Ascending aorta (tissue), 2 donors: ENCODE measurements around the gene ARHGAP26. TPM values are rescaled to one million over a fixed set of nuclear protein-coding genes. Genes with fewer than 3 reads are reported as not detected.

ENCODE experiments used
- DNase-seq, 2 donors: peaks; one replicate each; pipeline ENCODE4 v3.0.0-alpha.2; 2019; ENCODE audit warnings: low spot score in 2 of 2
- H3K27ac ChIP-seq, 2 donors: fragments of 200-600 bp; sonication (generic); one replicate each; pipeline ENCODE4 v1.5.1; 2016 to 2017; ENCODE audit warnings: mild to moderate bottlenecking in 1 of 2
- H3K27me3 ChIP-seq: fragments of 200-600 bp; sonication (generic); one replicate; pipeline ENCODE4 v1.5.1; 2017
- H3K36me3 ChIP-seq, 2 donors: fragments of 200-600 bp; sonication (generic); one replicate each; pipeline ENCODE4 v1.5.1; 2016
- H3K4me1 ChIP-seq, 2 donors: fragments of 200-600 bp; sonication (generic); one replicate each; pipeline ENCODE4 v1.5.1; 2016 to 2017; ENCODE audit warnings: mild to moderate bottlenecking in 1 of 2
- H3K4me3 ChIP-seq, 2 donors: fragments of 200-600 bp; sonication (generic); one replicate each; pipeline ENCODE4 v1.5.1; 2016 to 2017; ENCODE audit warnings: mild to moderate bottlenecking in 1 of 2
- H3K9me3 ChIP-seq, 2 donors: fragments of 200-600 bp; sonication (generic); one replicate each; pipeline ENCODE4 v1.5.1; 2016
- CTCF ChIP-seq, 3 experiments: fragments of 200-600 bp in 2 of 3; fragments of 450-650 bp in 1 of 3; sonication (generic) in 2 of 3; IDR thresholded peaks; one replicate each; pipeline ENCODE4 v1.5.1; 2016 to 2019; ENCODE audit warnings: antibody characterized with exemption in 3 of 3, mild to moderate bottlenecking in 1 of 3, moderate library complexity in 1 of 3
- intact Hi-C: fragments of 100-400 bp; cut with DNase I; formaldehyde crosslinking; loops from one replicate; pipeline ENCODE4 v1.15.1; 2023
- total RNA-seq: library from RNA; depleted of rRNA; stranded (reverse); fragments of >200 nt; gene quantifications from one replicate; pipeline ENCODE4 v1.1.0, GENCODE V29; 2016

Gene ARHGAP26
- total RNA-seq, 1 donor from 2014 or later = 34.9 TPM

DNA sequence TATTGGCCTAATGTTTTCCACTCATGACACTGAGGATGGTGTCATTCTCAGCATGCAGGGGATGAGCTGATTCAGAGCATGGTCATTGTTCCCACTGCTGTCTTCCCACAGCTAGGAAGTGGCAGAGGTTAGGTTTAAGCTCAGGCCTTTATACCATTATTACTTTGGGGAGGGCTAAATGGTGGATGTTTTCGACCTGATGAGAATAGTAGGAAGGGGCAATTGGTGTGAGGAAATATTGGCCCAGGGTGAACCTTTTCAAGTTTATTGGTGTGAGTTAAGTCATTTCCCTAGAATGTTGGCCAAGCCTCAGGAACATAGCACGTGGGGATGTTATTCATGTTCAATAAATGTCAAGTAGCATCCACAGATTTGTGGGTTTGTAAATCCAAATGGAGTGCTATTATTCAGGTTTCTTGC is 59.6 kb downstream of the ARHGAP26 start:
- no peaks in the 10 kb centered on the region for H3K36me3 ChIP-seq
- no peak for TF ChIP-seq CTCF (IDR thresholded peaks at IDR 0.05)
- peaks cover 21 to 40% of the 10 kb centered on the region in 2 donors for H3K4me1 ChIP-seq
- DNase-seq = no peak
- no peak overlapping the region for H3K27ac ChIP-seq
- H3K4me3 ChIP-seq = no peak overlapping the region
- no peaks in the 10 kb centered on the region for H3K27me3 ChIP-seq
- H3K9me3 ChIP-seq = no peaks in the 10 kb centered on the region
- intact Hi-C loops = loop anchor here (5.0 kb wide), 1 partner anchor 37 kb away; no protein-coding TSS in a partner anchor

- no peak overlapping the region for H3K27ac ChIP-seq
- peaks cover 21 to 35% of the 10 kb centered on the region in 2 donors for H3K4me1 ChIP-seq
- H3K9me3 ChIP-seq = no peaks in the 10 kb centered on the region
- H3K36me3 ChIP-seq = no peaks in the 10 kb centered on the region
- no peaks in the 10 kb centered on the region for H3K27me3 ChIP-seq
- no peak for DNase-seq
- no peak for TF ChIP-seq CTCF (IDR thresholded peaks at IDR 0.05)
- no peak overlapping the region for H3K4me3 ChIP-seq
- intact Hi-C loops = no loop called here
Measured at GRCh38 chr5:142830241-142831008, 60.2 kb downstream of the ARHGAP26 start.

GRCh38 chr5:142831009-142831383 is 60.8 kb downstream of the ARHGAP26 start:
- Histone ChIP-seq H3K27me3 (no peaks in the 10 kb centered on the region), H3K4me3 (no peak overlapping the region), H3K36me3 (no peaks in the 10 kb centered on the region), H3K27ac (no peak overlapping the region), H3K9me3 (no peaks in the 10 kb centered on the region), H3K4me1 (peaks cover 17 to 30% of the 10 kb centered on the region in 2 donors)
- DNase-seq = no peak
- no peak for TF ChIP-seq CTCF (IDR thresholded peaks at IDR 0.05)
- intact Hi-C loops = no loop called here

DNA sequence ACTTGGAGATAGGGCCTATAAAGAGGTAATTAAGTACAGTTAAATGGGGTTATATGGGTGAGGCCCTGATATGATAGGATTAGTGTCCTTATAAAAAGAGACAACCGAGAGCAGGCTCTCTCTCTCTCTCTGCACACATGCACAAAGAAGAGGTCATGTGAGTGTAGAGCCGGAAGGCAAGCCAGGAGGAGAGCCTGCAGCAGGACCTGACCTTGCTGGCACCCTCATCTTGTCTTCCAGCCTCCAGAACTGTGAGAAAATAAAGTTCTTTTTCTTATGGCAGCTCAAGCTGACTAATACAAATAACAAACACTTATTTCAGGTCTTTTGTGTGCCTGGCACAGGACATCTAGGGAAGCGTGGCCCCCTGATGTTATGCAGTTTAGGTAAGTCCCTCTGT is 62.1 kb downstream of the ARHGAP26 start:
- no peak overlapping the region for H3K27ac ChIP-seq
- intact Hi-C loops = no loop called here
- TF ChIP-seq CTCF (IDR thresholded peaks at IDR 0.05) = no peak
- H3K4me3 ChIP-seq = no peak overlapping the region
- no peaks in the 10 kb centered on the region for H3K9me3 ChIP-seq
- no peaks in the 10 kb centered on the region for H3K27me3 ChIP-seq
- H3K4me1 ChIP-seq = peaks cover 12 to 17% of the 10 kb centered on the region in 2 donors
- DNase-seq = no peak
- no peaks in the 10 kb centered on the region for H3K36me3 ChIP-seq

DNA sequence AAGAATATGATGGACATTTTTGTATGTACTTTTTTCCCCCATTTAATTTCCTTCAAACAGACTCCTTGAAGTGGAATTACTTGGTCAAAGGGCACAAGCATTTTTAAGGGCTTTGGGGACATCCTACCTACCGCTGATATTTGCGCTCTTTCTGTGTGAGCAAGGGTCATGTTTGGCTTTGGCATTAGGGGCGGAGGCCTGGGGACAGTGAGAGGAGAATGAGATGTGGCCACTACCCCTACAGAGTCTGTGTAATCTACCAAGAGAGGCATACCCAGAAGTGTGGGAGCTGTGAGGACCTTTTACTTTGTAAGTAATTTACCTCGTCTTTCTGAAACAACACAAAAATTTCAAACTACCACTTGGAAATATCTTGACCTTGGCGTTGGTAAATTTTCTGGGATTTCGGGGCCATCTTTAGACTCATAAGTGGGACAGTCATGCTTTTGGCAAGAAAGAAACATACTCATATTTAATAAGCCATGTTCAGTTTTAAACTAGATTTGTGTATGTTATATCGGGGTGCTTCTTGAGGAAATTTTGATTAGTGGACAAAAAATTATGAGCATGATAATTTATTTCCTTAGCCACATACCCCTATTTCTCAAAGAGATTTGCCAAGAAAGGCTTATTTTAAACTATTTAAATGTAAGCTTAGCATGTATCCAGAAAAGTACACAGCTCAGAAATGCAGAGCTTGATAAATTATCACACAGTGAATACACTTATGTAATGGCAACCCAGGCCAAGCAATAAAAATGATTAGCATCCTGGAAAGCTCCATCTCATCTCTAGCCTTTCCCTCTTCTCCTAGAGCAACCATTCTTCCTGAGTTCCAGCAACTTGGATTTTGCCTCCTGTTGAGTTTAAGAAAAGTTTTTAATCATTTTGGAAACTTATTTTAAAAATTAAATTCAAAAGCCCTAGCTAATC is 63.6 kb downstream of the ARHGAP26 start:
- H3K27me3 ChIP-seq = no peaks in the 10 kb centered on the region
- no peaks in the 10 kb centered on the region for H3K9me3 ChIP-seq
- no peaks in the 10 kb centered on the region for H3K36me3 ChIP-seq
- intact Hi-C loops = no loop called here
- TF ChIP-seq CTCF (IDR thresholded peaks at IDR 0.05) = no peak
- DNase-seq = no peak
- peaks cover 7 to 12% of the 10 kb centered on the region in 2 donors for H3K4me1 ChIP-seq
- H3K4me3 ChIP-seq = no peak overlapping the region
- H3K27ac ChIP-seq = no peak overlapping the region
